Measurements from ENCODE around the gene TANC1. TPM values are rescaled to one million over a fixed set of nuclear protein-coding genes. Genes with fewer than 3 reads are reported as not detected.

Gene TANC1
- total and polyA plus RNA-seq, 12 donors, result 17.8 to 90.5 (median 70.0) TPM

- Histone ChIP-seq H3K4me3 (no peak overlapping the region), H3K4me1 (peaks cover 0 to 41% (median 22%) of the 10 kb centered on the region in 9 donors), H3K27me3 (no peaks in the 10 kb centered on the region), H3K27ac (no peak overlapping the region), H3K9me3 (peaks cover 0 to 3% (median 0%) of the 10 kb centered on the region in 11 donors), H3K36me3 (peaks cover 0 to 73% (median 12%) of the 10 kb centered on the region in 9 donors)
- ATAC-seq, result no peak
- intact Hi-C loops (cut with DNase I), result no loop called here
- peak in 7 of 9 donors; percentile 15 to 44 (median 32) for TF ChIP-seq CTCF (IDR thresholded peaks at IDR 0.05)
- no peak for DNase-seq
- 91 to 100% methylated on average over 1 of the region's 1 CpG for WGBS, 2 donors
Observed at GRCh38 chr2:159168707-159169106, 200.3 kb downstream of the TANC1 start.

GRCh38 chr2:159169187-159169586 lies 200.7 kb downstream of the TANC1 start:
- intact Hi-C loops (cut with DNase I), result no loop called here
- Histone ChIP-seq H3K27ac (no peak overlapping the region), H3K4me3 (no peak overlapping the region), H3K9me3 (peaks cover 0 to 3% (median 0%) of the 10 kb centered on the region in 11 donors), H3K27me3 (no peaks in the 10 kb centered on the region), H3K36me3 (peaks cover 0 to 73% (median 10%) of the 10 kb centered on the region in 9 donors), H3K4me1 (peaks cover 0 to 36% (median 17%) of the 10 kb centered on the region in 9 donors)
- no peak for DNase-seq
- WGBS, 2 donors, result 80 to 83% methylated on average over 6 of the region's 6 CpGs
- ATAC-seq, result no peak
- no peak for TF ChIP-seq CTCF (IDR thresholded peaks at IDR 0.05)

GRCh38 chr2:159172403-159172802 lies 204.0 kb downstream of the TANC1 start:
- peaks cover 0 to 32% (median 7%) of the 10 kb centered on the region in 9 donors for H3K4me1 ChIP-seq
- no peak for ATAC-seq

GRCh38 chr2:159174759-159175158 lies 206.3 kb downstream of the TANC1 start:
- intact Hi-C loops (cut with DNase I), result loop anchor here in 2 of 10 donors (5.0 to 10.0 kb wide), 2 partner anchors 37 to 280 kb away; no protein-coding TSS in a partner anchor
- Histone ChIP-seq H3K36me3 (peaks cover 0 to 100% (median 22%) of the 10 kb centered on the region in 9 donors), H3K9me3 (no peaks in the 10 kb centered on the region), H3K4me1 (peaks cover 0 to 35% (median 10%) of the 10 kb centered on the region in 9 donors), H3K27me3 (no peaks in the 10 kb centered on the region), H3K27ac (peak overlapping the region in 6 of 10 donors; percentile 7 to 56 (median 22)), H3K4me3 (no peak overlapping the region)
- 44 to 68% methylated on average over 9 of the region's 9 CpGs for WGBS, 2 donors
- no peak for TF ChIP-seq CTCF (IDR thresholded peaks at IDR 0.05)
- DNase-seq (no peak), ATAC-seq (peak in 6 of 8 donors; percentile 6 to 20 (median 14))

More at GRCh38 chr2:159172403-159172802, 204.0 kb downstream of the TANC1 start:
- no peak for DNase-seq
- H3K36me3 ChIP-seq, result peaks cover 0 to 94% (median 22%) of the 10 kb centered on the region in 9 donors
- H3K9me3 ChIP-seq, result no peaks in the 10 kb centered on the region
- no peaks in the 10 kb centered on the region for H3K27me3 ChIP-seq
- no peak for TF ChIP-seq CTCF (IDR thresholded peaks at IDR 0.05)
- H3K4me3 ChIP-seq, result no peak overlapping the region
- peak overlapping the region in 2 of 10 donors; percentile 9 to 20 for H3K27ac ChIP-seq
- intact Hi-C loops (cut with DNase I), result loop anchor here in 2 of 10 donors (5.0 to 10.0 kb wide), 2 partner anchors 35 to 278 kb away; no protein-coding TSS in a partner anchor
- WGBS, 2 donors, result 64 to 71% methylated on average over 3 of the region's 3 CpGs
